Adipocyte (in vitro differentiated cells): Measurements from ENCODE around the gene TENM3.

Experiments
- DNase-seq: peaks from one replicate; pipeline ENCODE4 v3.0.0-alpha.2; 2015; ENCODE audit warnings: low read depth
- H3K27me3 ChIP-seq: replicated peaks from 2 replicates; pipeline ENCODE4 v1.7.0; 2013; ENCODE audit warnings: mild to moderate bottlenecking, low read length, moderate library complexity; ENCODE audit not compliant: control insufficient read depth, insufficient read depth
- H3K36me3 ChIP-seq: 2 replicates; pipeline ENCODE4 v1.7.0; 2013; ENCODE audit warnings: low read length, mild to moderate bottlenecking, moderate library complexity; ENCODE audit not compliant: control insufficient read depth, insufficient read depth, severe bottlenecking
- H3K4me1 ChIP-seq: 2 replicates; pipeline ENCODE4 v1.7.0; 2013; ENCODE audit warnings: mild to moderate bottlenecking, low read length, moderate library complexity; ENCODE audit not compliant: control insufficient read depth, insufficient read depth
- H3K4me3 ChIP-seq: 2 replicates; pipeline ENCODE4 v1.7.0; 2013; ENCODE audit warnings: mild to moderate bottlenecking, low read length, moderate library complexity
- H3K9ac ChIP-seq: 2 replicates; pipeline ENCODE4 v1.7.0; 2013; ENCODE audit warnings: mild to moderate bottlenecking, low read length, moderate library complexity
- H3K9me3 ChIP-seq: 2 replicates; pipeline ENCODE4 v1.7.0; 2013; ENCODE audit warnings: mild to moderate bottlenecking, low read length, moderate library complexity; ENCODE audit not compliant: control insufficient read depth

Gene TENM3

GRCh38 chr4:182212211-182212761 lies 30.9 kb upstream of the TENM3 start:
- Histone ChIP-seq H3K4me1 (peaks cover 44% of the 10 kb centered on the region), H3K27me3 (no peaks in the 10 kb centered on the region), H3K9me3 (no peaks in the 10 kb centered on the region), H3K4me3 (peak overlapping the region; percentile 67), H3K9ac (peak overlapping the region; percentile 64), H3K36me3 (no peaks in the 10 kb centered on the region)
- peak; percentile 78 for DNase-seq

- no peaks in the 10 kb centered on the region for H3K36me3 ChIP-seq
- no peaks in the 10 kb centered on the region for H3K9me3 ChIP-seq
- peaks cover 40% of the 10 kb centered on the region for H3K4me1 ChIP-seq
- H3K27me3 ChIP-seq = no peaks in the 10 kb centered on the region
- H3K4me3 ChIP-seq = peak overlapping the region; percentile 67
- DNase-seq = peak; percentile 63
- H3K9ac ChIP-seq = peak overlapping the region; percentile 64
Measured at GRCh38 chr4:182213004-182213403, 30.2 kb upstream of the TENM3 start.

GRCh38 chr4:182215148-182215547 lies 28.1 kb upstream of the TENM3 start:
- H3K27me3 ChIP-seq = no peaks in the 10 kb centered on the region
- peaks cover 27% of the 10 kb centered on the region for H3K4me1 ChIP-seq
- H3K36me3 ChIP-seq = no peaks in the 10 kb centered on the region
- no peak overlapping the region for H3K9ac ChIP-seq
- H3K9me3 ChIP-seq = no peaks in the 10 kb centered on the region
- H3K4me3 ChIP-seq = no peak overlapping the region
- no peak for DNase-seq

GRCh38 chr4:182216005-182216404 lies 27.2 kb upstream of the TENM3 start:
- Histone ChIP-seq H3K4me3 (no peak overlapping the region), H3K27me3 (no peaks in the 10 kb centered on the region), H3K9me3 (no peaks in the 10 kb centered on the region), H3K9ac (no peak overlapping the region), H3K4me1 (peaks cover 27% of the 10 kb centered on the region), H3K36me3 (no peaks in the 10 kb centered on the region)
- no peak for DNase-seq

GRCh38 chr4:182219411-182220056 lies 23.7 kb upstream of the TENM3 start:
- Histone ChIP-seq H3K36me3 (no peaks in the 10 kb centered on the region), H3K9me3 (no peaks in the 10 kb centered on the region)
- DNase-seq = no peak

GRCh38 chr4:182221987-182222386 lies 21.2 kb upstream of the TENM3 start:
- no peaks in the 10 kb centered on the region for H3K36me3 ChIP-seq
- H3K4me1 ChIP-seq = peaks cover 6% of the 10 kb centered on the region
- H3K27me3 ChIP-seq = no peaks in the 10 kb centered on the region
- H3K4me3 ChIP-seq = no peak overlapping the region
- peak; percentile 78 for DNase-seq
- no peaks in the 10 kb centered on the region for H3K9me3 ChIP-seq
- no peak overlapping the region for H3K9ac ChIP-seq

More at GRCh38 chr4:182219411-182220056, 23.7 kb upstream of the TENM3 start:
- Histone ChIP-seq H3K4me3 (no peak overlapping the region), H3K4me1 (peaks cover 14% of the 10 kb centered on the region), H3K9ac (no peak overlapping the region), H3K27me3 (no peaks in the 10 kb centered on the region)

- no peak overlapping the region for H3K4me3 ChIP-seq
- H3K9ac ChIP-seq = no peak overlapping the region
- H3K27me3 ChIP-seq = no peaks in the 10 kb centered on the region
- peaks cover 6% of the 10 kb centered on the region for H3K4me1 ChIP-seq
- DNase-seq = no peak
- H3K36me3 ChIP-seq = no peaks in the 10 kb centered on the region
- H3K9me3 ChIP-seq = no peaks in the 10 kb centered on the region
Measured at GRCh38 chr4:182222766-182223165, 20.4 kb upstream of the TENM3 start.

- Histone ChIP-seq H3K9ac (no peak overlapping the region), H3K36me3 (no peaks in the 10 kb centered on the region), H3K9me3 (no peaks in the 10 kb centered on the region), H3K27me3 (no peaks in the 10 kb centered on the region), H3K4me1 (peaks cover 6% of the 10 kb centered on the region), H3K4me3 (no peak overlapping the region)
- DNase-seq = no peak
Measured at GRCh38 chr4:182223708-182224107, 19.5 kb upstream of the TENM3 start.

GRCh38 chr4:182224192-182224850 lies 18.9 kb upstream of the TENM3 start:
- DNase-seq = no peak
- Histone ChIP-seq H3K9ac (no peak overlapping the region), H3K9me3 (no peaks in the 10 kb centered on the region), H3K36me3 (no peaks in the 10 kb centered on the region), H3K4me1 (peaks cover 10% of the 10 kb centered on the region), H3K27me3 (no peaks in the 10 kb centered on the region), H3K4me3 (no peak overlapping the region)

- Histone ChIP-seq H3K4me1 (peaks cover 10% of the 10 kb centered on the region), H3K36me3 (no peaks in the 10 kb centered on the region), H3K9me3 (no peaks in the 10 kb centered on the region), H3K27me3 (no peaks in the 10 kb centered on the region), H3K4me3 (no peak overlapping the region), H3K9ac (no peak overlapping the region)
- DNase-seq = no peak
Measured at GRCh38 chr4:182225257-182225852, 17.8 kb upstream of the TENM3 start.

- no peak for DNase-seq
- H3K36me3 ChIP-seq = no peaks in the 10 kb centered on the region
- no peak overlapping the region for H3K4me3 ChIP-seq
- H3K27me3 ChIP-seq = no peaks in the 10 kb centered on the region
- H3K4me1 ChIP-seq = peaks cover 15% of the 10 kb centered on the region
- no peaks in the 10 kb centered on the region for H3K9me3 ChIP-seq
- H3K9ac ChIP-seq = no peak overlapping the region
Measured at GRCh38 chr4:182227611-182228010, 15.6 kb upstream of the TENM3 start.
